HEK293 (cell line): Measurements from ENCODE around the gene B4GALT2.

ENCODE experiments used
- CTCF ChIA-PET: fragments of 350-600 bp; formaldehyde crosslinking; extraction: SDS; loops from one replicate; lab custom pipeline; 2021; ENCODE audit warnings: antibody characterized with exemption; lab: Yijun Ruan, JAX
- POLR2A ChIA-PET: fragments of 300-600 bp; formaldehyde crosslinking; extraction: SDS; loops from one replicate; lab custom pipeline; 2020; ENCODE audit warnings: antibody characterized with exemption, inconsistent platforms; lab: Yijun Ruan, JAX
- H3K27ac ChIP-seq: fragments of 200-500 bp; sonication (Bioruptor generic); 2 replicates; pipeline ENCODE4 v1.5.1; 2014; ENCODE audit warnings: low read depth, low read length, control low read depth, inconsistent platforms; ENCODE audit errors: extremely low read depth
- H3K36me3 ChIP-seq, 2 experiments: fragments of 200-500 bp in 1 of 2; sonication (Bioruptor generic) in 1 of 2; 1 replicate in 1 of 2; 2 replicates in 1 of 2; pipeline ENCODE4 v1.5.1; 2014 to 2017; ENCODE audit warnings: inconsistent platforms in 2 of 2, low read length in 2 of 2; ENCODE audit not compliant: control insufficient read depth in 2 of 2, insufficient read depth in 1 of 2
- H3K4me1 ChIP-seq: fragments of 200-500 bp; sonication (Bioruptor generic); 2 replicates; pipeline ENCODE4 v1.5.1; 2014; ENCODE audit warnings: mild to moderate bottlenecking, low read length, inconsistent platforms; ENCODE audit not compliant: control insufficient read depth, insufficient read depth
- H3K4me3 ChIP-seq: 2 replicates; pipeline ENCODE4 v1.5.1; 2011; ENCODE audit warnings: low read depth, mild to moderate bottlenecking, control low read depth, low read length, moderate library complexity
- H3K9me3 ChIP-seq: fragments of 200-500 bp; sonication (Bioruptor generic); 2 replicates; pipeline ENCODE4 v1.5.1; 2014; ENCODE audit warnings: low read depth, low read length, inconsistent platforms; ENCODE audit not compliant: control insufficient read depth, insufficient read depth
- GFI1B ChIP-seq: fragments of 450-650 bp; formaldehyde crosslinking; IDR thresholded peaks from 2 replicates; pipeline ENCODE4 v1.5.1; 2016; ENCODE audit warnings: missing biosample characterization, missing genetic modification characterization
- SETDB1 ChIP-seq: IDR thresholded peaks from one replicate; pipeline ENCODE4 v1.6.1; 2017; ENCODE audit warnings: mild to moderate bottlenecking, low read length, moderate library complexity, mixed read lengths; ENCODE audit not compliant: insufficient read length
- SP2 ChIP-seq: fragments of 450-650 bp; formaldehyde crosslinking; IDR thresholded peaks from 2 replicates; pipeline ENCODE4 v1.5.1; 2016; ENCODE audit warnings: missing biosample characterization, missing genetic modification characterization
- ZNF133 ChIP-seq: fragments of 450-650 bp; formaldehyde crosslinking; IDR thresholded peaks from 2 replicates; pipeline ENCODE4 v1.5.1; 2016; ENCODE audit warnings: missing biosample characterization, missing genetic modification characterization
- ZNF16 ChIP-seq: fragments of 450-650 bp; formaldehyde crosslinking; IDR thresholded peaks from 2 replicates; pipeline ENCODE4 v1.5.1; 2016; ENCODE audit warnings: low read depth, missing biosample characterization, missing genetic modification characterization
- ZNF174 ChIP-seq: fragments of 450-650 bp; formaldehyde crosslinking; IDR thresholded peaks from 2 replicates; pipeline ENCODE4 v1.5.0; 2017; ENCODE audit warnings: missing biosample characterization, mild to moderate bottlenecking, missing genetic modification characterization
- ZNF350 ChIP-seq: fragments of 450-650 bp; formaldehyde crosslinking; IDR thresholded peaks from 2 replicates; pipeline ENCODE4 v1.5.0; 2017; ENCODE audit warnings: missing biosample characterization, mild to moderate bottlenecking, missing genetic modification characterization
- ZNF48 ChIP-seq: fragments of 450-650 bp; formaldehyde crosslinking; IDR thresholded peaks from 2 replicates; pipeline ENCODE4 v1.5.1; 2016; ENCODE audit warnings: missing biosample characterization, missing genetic modification characterization
- ZNF571 ChIP-seq: fragments of 450-650 bp; formaldehyde crosslinking; IDR thresholded peaks from 2 replicates; pipeline ENCODE4 v1.5.0; 2017; ENCODE audit warnings: missing biosample characterization, missing genetic modification characterization
- ZNF747 ChIP-seq: fragments of 450-650 bp; formaldehyde crosslinking; IDR thresholded peaks from 2 replicates; pipeline ENCODE4 v1.5.1; 2016; ENCODE audit warnings: missing biosample characterization, missing genetic modification characterization
- ZNF768 ChIP-seq: fragments of 450-650 bp; formaldehyde crosslinking; IDR thresholded peaks from 2 replicates; pipeline ENCODE4 v1.5.1; 2018; ENCODE audit warnings: missing biosample characterization, mild to moderate bottlenecking, missing genetic modification characterization
- TF ChIP-seq, protein P1 (sequence below): sonication (generic); formaldehyde crosslinking; IDR thresholded peaks from 2 replicates; pipeline ENCODE4 v1.8.1; 2022; ENCODE audit warnings: mild to moderate bottlenecking, moderate library complexity, missing genetic modification reagents
- TF ChIP-seq, protein P2 (sequence below): fragments of 450-650 bp; formaldehyde crosslinking; IDR thresholded peaks from 2 replicates; pipeline ENCODE4 v1.5.1; 2016; ENCODE audit warnings: missing biosample characterization, missing genetic modification characterization
- TF ChIP-seq, protein P3 (sequence below): fragments of 450-650 bp; formaldehyde crosslinking; IDR thresholded peaks from 2 replicates; pipeline ENCODE4 v1.5.0; 2017; ENCODE audit warnings: missing biosample characterization, missing genetic modification characterization, borderline replicate concordance
- TF ChIP-seq, protein P4 (sequence below): fragments of 450-650 bp; formaldehyde crosslinking; IDR thresholded peaks from 2 replicates; pipeline ENCODE4 v1.5.1; 2016; ENCODE audit warnings: missing biosample characterization, missing genetic modification characterization
- TF ChIP-seq, protein P5 (sequence below): fragments of 450-650 bp; formaldehyde crosslinking; IDR thresholded peaks from 2 replicates; pipeline ENCODE4 v1.5.1; 2016; ENCODE audit warnings: missing biosample characterization, missing genetic modification characterization
- TF ChIP-seq, protein P6 (sequence below): fragments of 450-650 bp; formaldehyde crosslinking; IDR thresholded peaks from 2 replicates; pipeline ENCODE4 v1.5.1; 2016; ENCODE audit warnings: missing biosample characterization, missing genetic modification characterization
- TF ChIP-seq, protein P7 (sequence below): fragments of 450-650 bp; formaldehyde crosslinking; IDR thresholded peaks from 2 replicates; pipeline ENCODE4 v1.5.1; 2016; ENCODE audit warnings: missing biosample characterization, missing genetic modification characterization

The B4GALT2 gene

DNA sequence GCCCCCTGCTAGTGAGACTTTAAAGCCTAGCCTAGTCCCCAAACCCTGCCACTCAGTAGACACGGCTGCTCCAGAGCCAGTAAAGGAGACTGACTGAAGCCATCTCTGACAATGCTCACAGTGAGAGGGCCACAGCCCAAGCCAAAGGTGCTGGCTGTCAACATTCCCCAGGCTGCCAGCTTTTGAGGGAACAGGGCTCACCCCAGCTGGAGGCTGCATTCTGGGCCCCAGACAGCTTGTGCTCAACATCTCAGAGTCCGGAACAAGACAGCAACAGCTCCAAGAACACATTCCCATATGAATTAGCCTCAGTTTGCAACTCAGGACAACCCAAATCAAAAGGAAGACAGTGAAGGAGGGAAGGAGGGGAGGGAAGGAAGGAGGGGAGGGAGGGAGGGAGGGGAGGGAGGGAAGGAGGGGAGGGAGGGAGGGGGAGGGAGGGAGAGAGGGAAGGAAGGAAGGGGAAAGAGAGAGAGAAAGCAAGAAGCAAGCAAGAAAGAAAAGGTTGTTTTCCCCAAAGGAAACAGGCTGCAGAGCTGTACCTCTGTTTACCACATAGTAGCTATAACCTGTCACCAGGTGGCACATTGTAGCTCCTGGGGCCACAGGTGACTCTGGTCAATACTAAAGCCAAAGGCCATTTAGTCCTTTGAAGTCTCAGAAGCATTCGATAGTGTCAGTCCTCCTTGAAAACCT, 40.0 kb upstream of the B4GALT2 start (continued):
- TF ChIP-seq, protein P1, sequence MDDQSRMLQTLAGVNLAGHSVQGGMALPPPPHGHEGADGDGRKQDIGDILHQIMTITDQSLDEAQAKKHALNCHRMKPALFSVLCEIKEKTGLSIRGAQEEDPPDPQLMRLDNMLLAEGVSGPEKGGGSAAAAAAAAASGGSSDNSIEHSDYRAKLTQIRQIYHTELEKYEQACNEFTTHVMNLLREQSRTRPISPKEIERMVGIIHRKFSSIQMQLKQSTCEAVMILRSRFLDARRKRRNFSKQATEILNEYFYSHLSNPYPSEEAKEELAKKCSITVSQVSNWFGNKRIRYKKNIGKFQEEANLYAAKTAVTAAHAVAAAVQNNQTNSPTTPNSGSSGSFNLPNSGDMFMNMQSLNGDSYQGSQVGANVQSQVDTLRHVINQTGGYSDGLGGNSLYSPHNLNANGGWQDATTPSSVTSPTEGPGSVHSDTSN: no peak
- TF ChIP-seq, protein P2, sequence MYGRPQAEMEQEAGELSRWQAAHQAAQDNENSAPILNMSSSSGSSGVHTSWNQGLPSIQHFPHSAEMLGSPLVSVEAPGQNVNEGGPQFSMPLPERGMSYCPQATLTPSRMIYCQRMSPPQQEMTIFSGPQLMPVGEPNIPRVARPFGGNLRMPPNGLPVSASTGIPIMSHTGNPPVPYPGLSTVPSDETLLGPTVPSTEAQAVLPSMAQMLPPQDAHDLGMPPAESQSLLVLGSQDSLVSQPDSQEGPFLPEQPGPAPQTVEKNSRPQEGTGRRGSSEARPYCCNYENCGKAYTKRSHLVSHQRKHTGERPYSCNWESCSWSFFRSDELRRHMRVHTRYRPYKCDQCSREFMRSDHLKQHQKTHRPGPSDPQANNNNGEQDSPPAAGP: no peak
- TF ChIP-seq ZNF133 (no peak), ZNF350 (tag by site-specific recombination) (no peak)

DNA sequence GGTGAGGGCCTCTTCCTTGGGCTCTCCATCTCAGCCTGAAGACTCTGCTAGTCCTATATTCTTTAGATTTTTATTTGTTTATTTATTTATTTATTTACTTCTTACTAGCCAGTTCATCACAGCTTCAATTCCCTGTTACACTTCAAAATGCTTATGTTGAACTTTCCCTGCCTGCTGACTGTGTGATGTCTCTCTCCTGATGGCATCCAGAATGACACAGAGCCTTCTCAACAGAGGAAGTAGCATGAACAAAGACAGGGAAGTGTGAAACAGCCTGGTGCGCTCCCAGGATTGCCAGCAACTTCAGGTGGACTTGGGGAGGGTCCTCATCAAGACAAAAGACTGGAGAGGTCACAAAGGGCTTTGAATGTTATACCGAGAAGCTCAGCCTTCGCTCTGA, 36.6 kb upstream of the B4GALT2 start:
- POLR2A ChIA-PET: no interaction called here
- no peaks in the 10 kb centered on the region for H3K9me3 ChIP-seq

More for the DNA sequence above, 36.6 kb upstream of the B4GALT2 start:
- TF ChIP-seq, protein P3, sequence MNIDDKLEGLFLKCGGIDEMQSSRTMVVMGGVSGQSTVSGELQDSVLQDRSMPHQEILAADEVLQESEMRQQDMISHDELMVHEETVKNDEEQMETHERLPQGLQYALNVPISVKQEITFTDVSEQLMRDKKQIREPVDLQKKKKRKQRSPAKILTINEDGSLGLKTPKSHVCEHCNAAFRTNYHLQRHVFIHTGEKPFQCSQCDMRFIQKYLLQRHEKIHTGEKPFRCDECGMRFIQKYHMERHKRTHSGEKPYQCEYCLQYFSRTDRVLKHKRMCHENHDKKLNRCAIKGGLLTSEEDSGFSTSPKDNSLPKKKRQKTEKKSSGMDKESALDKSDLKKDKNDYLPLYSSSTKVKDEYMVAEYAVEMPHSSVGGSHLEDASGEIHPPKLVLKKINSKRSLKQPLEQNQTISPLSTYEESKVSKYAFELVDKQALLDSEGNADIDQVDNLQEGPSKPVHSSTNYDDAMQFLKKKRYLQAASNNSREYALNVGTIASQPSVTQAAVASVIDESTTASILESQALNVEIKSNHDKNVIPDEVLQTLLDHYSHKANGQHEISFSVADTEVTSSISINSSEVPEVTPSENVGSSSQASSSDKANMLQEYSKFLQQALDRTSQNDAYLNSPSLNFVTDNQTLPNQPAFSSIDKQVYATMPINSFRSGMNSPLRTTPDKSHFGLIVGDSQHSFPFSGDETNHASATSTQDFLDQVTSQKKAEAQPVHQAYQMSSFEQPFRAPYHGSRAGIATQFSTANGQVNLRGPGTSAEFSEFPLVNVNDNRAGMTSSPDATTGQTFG (tag by site-specific recombination): no peak
- TF ChIP-seq ZNF174 (tag by site-specific recombination) (no peak), ZNF571 (tag by site-specific recombination) (no peak), GFI1B (tag by site-specific recombination) (no peak), ZNF747 (no peak), ZNF768 (tag by site-specific recombination) (no peak), SETDB1 (no peak), ZNF48 (tag by site-specific recombination) (no peak), SP2 (no peak), ZNF16 (no peak)
- TF ChIP-seq, protein P4, sequence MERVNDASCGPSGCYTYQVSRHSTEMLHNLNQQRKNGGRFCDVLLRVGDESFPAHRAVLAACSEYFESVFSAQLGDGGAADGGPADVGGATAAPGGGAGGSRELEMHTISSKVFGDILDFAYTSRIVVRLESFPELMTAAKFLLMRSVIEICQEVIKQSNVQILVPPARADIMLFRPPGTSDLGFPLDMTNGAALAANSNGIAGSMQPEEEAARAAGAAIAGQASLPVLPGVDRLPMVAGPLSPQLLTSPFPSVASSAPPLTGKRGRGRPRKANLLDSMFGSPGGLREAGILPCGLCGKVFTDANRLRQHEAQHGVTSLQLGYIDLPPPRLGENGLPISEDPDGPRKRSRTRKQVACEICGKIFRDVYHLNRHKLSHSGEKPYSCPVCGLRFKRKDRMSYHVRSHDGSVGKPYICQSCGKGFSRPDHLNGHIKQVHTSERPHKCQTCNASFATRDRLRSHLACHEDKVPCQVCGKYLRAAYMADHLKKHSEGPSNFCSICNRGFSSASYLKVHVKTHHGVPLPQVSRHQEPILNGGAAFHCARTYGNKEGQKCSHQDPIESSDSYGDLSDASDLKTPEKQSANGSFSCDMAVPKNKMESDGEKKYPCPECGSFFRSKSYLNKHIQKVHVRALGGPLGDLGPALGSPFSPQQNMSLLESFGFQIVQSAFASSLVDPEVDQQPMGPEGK (tag by site-specific recombination): no peak
- TF ChIP-seq, protein P5, sequence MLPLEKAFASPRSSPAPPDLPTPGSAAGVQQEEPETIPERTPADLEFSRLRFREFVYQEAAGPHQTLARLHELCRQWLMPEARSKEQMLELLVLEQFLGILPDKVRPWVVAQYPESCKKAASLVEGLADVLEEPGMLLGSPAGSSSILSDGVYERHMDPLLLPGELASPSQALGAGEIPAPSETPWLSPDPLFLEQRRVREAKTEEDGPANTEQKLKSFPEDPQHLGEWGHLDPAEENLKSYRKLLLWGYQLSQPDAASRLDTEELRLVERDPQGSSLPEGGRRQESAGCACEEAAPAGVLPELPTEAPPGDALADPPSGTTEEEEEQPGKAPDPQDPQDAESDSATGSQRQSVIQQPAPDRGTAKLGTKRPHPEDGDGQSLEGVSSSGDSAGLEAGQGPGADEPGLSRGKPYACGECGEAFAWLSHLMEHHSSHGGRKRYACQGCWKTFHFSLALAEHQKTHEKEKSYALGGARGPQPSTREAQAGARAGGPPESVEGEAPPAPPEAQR (tag by site-specific recombination): no peak
- TF ChIP-seq, protein P6, sequence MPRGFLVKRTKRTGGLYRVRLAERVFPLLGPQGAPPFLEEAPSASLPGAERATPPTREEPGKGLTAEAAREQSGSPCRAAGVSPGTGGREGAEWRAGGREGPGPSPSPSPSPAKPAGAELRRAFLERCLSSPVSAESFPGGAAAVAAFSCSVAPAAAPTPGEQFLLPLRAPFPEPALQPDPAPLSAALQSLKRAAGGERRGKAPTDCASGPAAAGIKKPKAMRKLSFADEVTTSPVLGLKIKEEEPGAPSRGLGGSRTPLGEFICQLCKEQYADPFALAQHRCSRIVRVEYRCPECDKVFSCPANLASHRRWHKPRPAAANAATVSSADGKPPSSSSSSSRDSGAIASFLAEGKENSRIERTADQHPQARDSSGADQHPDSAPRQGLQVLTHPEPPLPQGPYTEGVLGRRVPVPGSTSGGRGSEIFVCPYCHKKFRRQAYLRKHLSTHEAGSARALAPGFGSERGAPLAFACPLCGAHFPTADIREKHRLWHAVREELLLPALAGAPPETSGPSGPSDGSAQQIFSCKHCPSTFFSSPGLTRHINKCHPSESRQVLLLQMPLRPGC (tag by site-specific recombination): no peak
- TF ChIP-seq, protein P7, sequence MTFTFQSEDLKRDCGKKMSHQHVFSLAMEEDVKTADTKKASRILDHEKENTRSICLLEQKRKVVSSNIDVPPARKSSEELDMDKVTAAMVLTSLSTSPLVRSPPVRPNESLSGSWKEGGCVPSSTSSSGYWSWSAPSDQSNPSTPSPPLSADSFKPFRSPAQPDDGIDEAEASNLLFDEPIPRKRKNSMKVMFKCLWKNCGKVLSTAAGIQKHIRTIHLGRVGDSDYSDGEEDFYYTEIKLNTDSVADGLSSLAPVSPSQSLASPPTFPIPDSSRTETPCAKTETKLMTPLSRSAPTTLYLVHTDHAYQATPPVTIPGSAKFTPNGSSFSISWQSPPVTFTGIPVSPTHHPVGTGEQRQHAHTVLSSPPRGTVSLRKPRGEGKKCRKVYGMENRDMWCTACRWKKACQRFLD (tag by site-specific recombination): no peak
- TF ChIP-seq, protein P1: no peak
- CTCF ChIA-PET: interaction anchor here (1.3 to 6.4 kb wide), 3 partner anchors 9 to 178 kb away, joined by 3 to 79 read pairs (median 50); partner anchors contain the start of gene ARTN
- Histone ChIP-seq H3K4me1 (no peaks in the 10 kb centered on the region), H3K4me3 (no peak overlapping the region), H3K27ac (no peak overlapping the region), H3K36me3 (peaks cover 0 to 2% of the 10 kb centered on the region in 2 experiments; a peak in 1 of 3 replicates)
